GM21515 (cell line): ENCODE results near the gene ESR1.

ENCODE experiments used
- ATAC-seq: cut with Tn5 transposase; IDR thresholded peaks from one replicate; pipeline ENCODE4 v1.9.1; 2021; ENCODE audit not compliant: unreplicated experiment

Gene ESR1

GRCh38 chr6:151807513-151808370 is at the start of gene ESR1:
ESR1 (plus strand) TSS chr6:151807682; CDS start chr6:151807913, 231 bp downstream.
- no peak for ATAC-seq

GRCh38 chr6:151760486-151760885 is 47.0 kb upstream of the ESR1 start:
- ATAC-seq = no peak

GRCh38 chr6:151761851-151762250 is 45.6 kb upstream of the ESR1 start:
- no peak for ATAC-seq

- ATAC-seq = no peak
Observed at GRCh38 chr6:151762817-151763216, 44.7 kb upstream of the ESR1 start.

- ATAC-seq = no peak
Observed at GRCh38 chr6:151763303-151763702, 44.2 kb upstream of the ESR1 start.

GRCh38 chr6:151763938-151764680 is 43.4 kb upstream of the ESR1 start:
- peak; percentile 85 for ATAC-seq

- no peak for ATAC-seq
Observed at GRCh38 chr6:151765444-151765886, 42.0 kb upstream of the ESR1 start.

GRCh38 chr6:151772446-151772845 is 35.0 kb upstream of the ESR1 start:
- ATAC-seq = no peak

GRCh38 chr6:151773382-151773781 is 34.1 kb upstream of the ESR1 start:
- ATAC-seq = no peak

- no peak for ATAC-seq
Observed at GRCh38 chr6:151782560-151782959, 24.9 kb upstream of the ESR1 start.

- ATAC-seq = no peak
Observed at GRCh38 chr6:151783692-151784091, 23.8 kb upstream of the ESR1 start.

- no peak for ATAC-seq
Observed at GRCh38 chr6:151784441-151785214, 22.9 kb upstream of the ESR1 start.

GRCh38 chr6:151796842-151797530 is 10.5 kb upstream of the ESR1 start:
- no peak for ATAC-seq

- no peak for ATAC-seq
Observed at GRCh38 chr6:151803743-151804142, 3.7 kb upstream of the ESR1 start.

- no peak for ATAC-seq
Observed at GRCh38 chr6:151804585-151805285, 2.7 kb upstream of the ESR1 start.

GRCh38 chr6:151805286-151805840 is 2.1 kb upstream of the ESR1 start:
- ATAC-seq = no peak

- ATAC-seq = no peak
Observed at GRCh38 chr6:151806757-151807512, 547 bp upstream of the ESR1 start.

- ATAC-seq = no peak
Observed at GRCh38 chr6:151808371-151809241, 1.1 kb downstream of the ESR1 start.
